Measurements from ENCODE around the gene TRPM2.

DNA sequence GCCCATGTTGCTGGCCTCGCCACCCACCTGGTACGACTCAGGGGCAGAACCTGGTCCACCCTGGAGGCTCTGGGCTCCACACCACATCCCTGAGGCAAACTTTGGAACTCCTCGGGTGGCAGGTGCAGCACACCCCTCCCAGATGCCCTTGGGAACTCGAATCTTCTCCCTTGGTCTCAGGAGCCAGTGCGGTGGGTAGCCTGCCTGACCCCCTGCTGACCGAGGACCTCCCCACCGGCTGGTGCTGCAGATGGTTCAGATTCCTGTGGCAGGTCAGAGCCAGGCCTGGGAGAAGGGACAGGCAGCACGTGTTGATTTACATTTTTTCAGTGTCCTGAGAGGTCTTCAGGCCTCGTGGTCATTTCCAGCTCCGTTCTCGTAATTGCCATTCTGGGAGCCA lies 7.9 kb upstream of the TRPM2 start:
- TF ChIP-seq, protein P1, sequence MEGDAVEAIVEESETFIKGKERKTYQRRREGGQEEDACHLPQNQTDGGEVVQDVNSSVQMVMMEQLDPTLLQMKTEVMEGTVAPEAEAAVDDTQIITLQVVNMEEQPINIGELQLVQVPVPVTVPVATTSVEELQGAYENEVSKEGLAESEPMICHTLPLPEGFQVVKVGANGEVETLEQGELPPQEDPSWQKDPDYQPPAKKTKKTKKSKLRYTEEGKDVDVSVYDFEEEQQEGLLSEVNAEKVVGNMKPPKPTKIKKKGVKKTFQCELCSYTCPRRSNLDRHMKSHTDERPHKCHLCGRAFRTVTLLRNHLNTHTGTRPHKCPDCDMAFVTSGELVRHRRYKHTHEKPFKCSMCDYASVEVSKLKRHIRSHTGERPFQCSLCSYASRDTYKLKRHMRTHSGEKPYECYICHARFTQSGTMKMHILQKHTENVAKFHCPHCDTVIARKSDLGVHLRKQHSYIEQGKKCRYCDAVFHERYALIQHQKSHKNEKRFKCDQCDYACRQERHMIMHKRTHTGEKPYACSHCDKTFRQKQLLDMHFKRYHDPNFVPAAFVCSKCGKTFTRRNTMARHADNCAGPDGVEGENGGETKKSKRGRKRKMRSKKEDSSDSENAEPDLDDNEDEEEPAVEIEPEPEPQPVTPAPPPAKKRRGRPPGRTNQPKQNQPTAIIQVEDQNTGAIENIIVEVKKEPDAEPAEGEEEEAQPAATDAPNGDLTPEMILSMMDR (IDR thresholded peaks at IDR 0.05), result no peak
- no peak for TF ChIP-seq POLR2A (IDR thresholded peaks at IDR 0.05)

Measured in Peyer's patch (tissue), 4 donors.